HCT116 (cell line): ENCODE data around the gene NECTIN3. TPM values are rescaled to one million over a fixed set of nuclear protein-coding genes. Genes with fewer than 3 reads are reported as not detected.

Experiments
- ATAC-seq: fragments of 200-7000 bp; cut with Tn5 transposase; 2 replicates; pipeline ENCODE4 v1.9.1; 2020; ENCODE audit warnings: mild to moderate bottlenecking, moderate library complexity
- BruUV-seq: library from RNA; stranded (reverse); fragments of 400-500 nt; replicated peaks from 2 replicates; lab custom pipeline; 2021; lab: Mats Ljungman, UMichigan
- CTCF ChIA-PET: fragments of 300-600 bp; sonication (Branson Sonifier 250); formaldehyde crosslinking; loops from one replicate; lab custom pipeline; 2021; ENCODE audit warnings: antibody characterized with exemption; lab: Charles Lee
- POLR2A ChIA-PET: fragments of 300-600, 350-600 bp; sonication (Branson Sonifier 250); formaldehyde crosslinking; loops from one replicate; lab custom pipeline; 2021; ENCODE audit warnings: antibody characterized with exemption; lab: Charles Lee
- RAD21 ChIA-PET, 2 experiments: fragments of 300-600 bp; sonication (Branson Sonifier 250); formaldehyde crosslinking; loops; one replicate each; lab custom pipeline; 2023; ENCODE audit warnings: low total read pairs in 2 of 2; ENCODE audit not compliant: uncharacterized antibody in 2 of 2, unreplicated experiment in 2 of 2, low non-redundant PET in 1 of 2; lab: Charles Lee
- DNase-seq: peaks from one replicate; pipeline ENCODE4 v3.0.0-alpha.2; 2010; ENCODE audit warnings: low read depth, low spot score
- H2AFZ ChIP-seq: fragments of 200-600 bp; shearing (Covaris generic), sonication (generic); 2 replicates; pipeline ENCODE4 v1.6.1; 2017; ENCODE audit warnings: low read depth, mixed run types, mixed read lengths, antibody characterized with exemption, low read length; ENCODE audit not compliant: poor library complexity, severe bottlenecking
- H3K27ac ChIP-seq: 2 replicates; pipeline ENCODE4 v1.5.1; 2012; ENCODE audit warnings: low read depth, low read length
- H3K27me3 ChIP-seq: fragments of 200-600 bp; sonication (generic); 2 replicates; pipeline ENCODE4 v1.6.1; 2016; ENCODE audit warnings: mixed run types, low read length, mixed read lengths; ENCODE audit not compliant: insufficient read depth
- H3K36me3 ChIP-seq, 2 experiments: fragments of 200-500 bp in 1 of 2; fragments of 200-600 bp in 1 of 2; sonication (Bioruptor generic) in 1 of 2; sonication (generic) in 1 of 2; 2 replicates each; pipeline versions ENCODE4 v1.5.1 to v1.6.1; 2014 to 2016; ENCODE audit warnings: low read length in 2 of 2, inconsistent platforms in 1 of 2, mixed read lengths in 1 of 2, mixed run types in 1 of 2; ENCODE audit not compliant: insufficient read depth in 2 of 2, control insufficient read depth in 1 of 2
- H3K4me1 ChIP-seq, 2 experiments: fragments of 200-600 bp in 1 of 2; sonication (generic) in 1 of 2; 2 replicates each; pipeline versions ENCODE4 v1.5.1 to v1.6.1; 2012 to 2017; ENCODE audit warnings: low read length in 2 of 2, inconsistent platforms in 1 of 2, mild to moderate bottlenecking in 1 of 2, mixed read lengths in 1 of 2, mixed run types in 1 of 2, moderate library complexity in 1 of 2; ENCODE audit not compliant: insufficient read depth in 2 of 2, control insufficient read depth in 1 of 2
- H3K4me2 ChIP-seq: fragments of 200-600 bp; sonication (generic); 2 replicates; pipeline ENCODE4 v1.6.1; 2017; ENCODE audit warnings: mixed run types, low read length, mixed read lengths
- H3K4me3 ChIP-seq, 2 experiments: fragments of 200-600 bp in 1 of 2; sonication (generic) in 1 of 2; replicated peaks in 1 of 2; 2 replicates each; pipeline ENCODE4 v1.5.1; 2011 to 2016; ENCODE audit warnings: low read length in 2 of 2, control low read depth in 1 of 2, low read depth in 1 of 2, mild to moderate bottlenecking in 1 of 2, mixed read lengths in 1 of 2, mixed run types in 1 of 2
- H3K79me2 ChIP-seq: fragments of 200-600 bp; sonication (generic); 2 replicates; pipeline ENCODE4 v1.6.1; 2017; ENCODE audit warnings: mild to moderate bottlenecking, mixed run types, low read length, moderate library complexity, mixed read lengths; ENCODE audit not compliant: insufficient read depth
- H3K9ac ChIP-seq: fragments of 200-600 bp; sonication (generic); 2 replicates; pipeline ENCODE4 v1.6.1; 2016; ENCODE audit warnings: low read length, mixed read lengths
- H3K9me2 ChIP-seq: fragments of 200-600 bp; sonication (generic), shearing (Covaris generic); 2 replicates; pipeline ENCODE4 v1.6.1; 2017; ENCODE audit warnings: mixed run types, mild to moderate bottlenecking, moderate library complexity; ENCODE audit not compliant: insufficient read depth
- H3K9me3 ChIP-seq, 2 experiments: fragments of 200-500 bp in 1 of 2; fragments of 200-600 bp in 1 of 2; sonication (Bioruptor generic) in 1 of 2; sonication (generic) in 1 of 2; 2 replicates each; pipeline ENCODE4 v1.6.1; 2014 to 2017; ENCODE audit warnings: low read length in 2 of 2, mixed read lengths in 2 of 2, inconsistent platforms in 1 of 2, low read depth in 1 of 2, mild to moderate bottlenecking in 1 of 2, mixed run types in 1 of 2, moderate library complexity in 1 of 2; ENCODE audit not compliant: control insufficient read depth in 1 of 2, insufficient read depth in 1 of 2
- H4K20me1 ChIP-seq: fragments of 200-600 bp; sonication (generic), shearing (Covaris generic); 2 replicates; pipeline ENCODE4 v1.6.1; 2017; ENCODE audit warnings: mixed run types, mild to moderate bottlenecking, moderate library complexity; ENCODE audit not compliant: insufficient read depth
- ELF1 ChIP-seq: IDR thresholded peaks from 2 replicates; pipeline ENCODE4 v1.6.1; 2012; ENCODE audit warnings: low read depth, borderline replicate concordance
- EZH2 ChIP-seq: fragments of 200-600 bp; sonication (generic); IDR thresholded peaks from 2 replicates; pipeline ENCODE4 v1.6.1; 2017; ENCODE audit warnings: antibody characterized with exemption, mixed run types
- FOSL1 ChIP-seq: IDR thresholded peaks from 2 replicates; pipeline ENCODE4 v1.6.1; 2012; ENCODE audit warnings: low read depth
- POLR2A ChIP-seq: IDR thresholded peaks from 2 replicates; pipeline ENCODE4 v1.7.0; 2011; ENCODE audit warnings: borderline replicate concordance; ENCODE audit not compliant: insufficient read depth, insufficient read length; ENCODE audit errors: extremely low read depth
- POLR2AphosphoS5 ChIP-seq: IDR thresholded peaks from 2 replicates; pipeline ENCODE4 v1.6.1; 2011; ENCODE audit warnings: mild to moderate bottlenecking, low read depth, low read length, moderate library complexity
- SP1 ChIP-seq: IDR thresholded peaks from 2 replicates; pipeline ENCODE4 v1.6.1; 2012; ENCODE audit warnings: low read depth
- TCF7L2 ChIP-seq: IDR thresholded peaks from 2 replicates; pipeline ENCODE4 v1.7.0; 2011; ENCODE audit warnings: borderline replicate concordance, inconsistent platforms; ENCODE audit not compliant: insufficient read depth, insufficient read length; ENCODE audit errors: extremely low read depth
- ZFX ChIP-seq: fragments of 450-650 bp; IDR thresholded peaks from 2 replicates; pipeline ENCODE4 v1.6.1; 2017
- ZNF274 ChIP-seq: fragments of 200-500 bp; sonication (Bioruptor generic); IDR thresholded peaks from 2 replicates; pipeline ENCODE4 v1.6.1; 2014; ENCODE audit warnings: mild to moderate bottlenecking, low read depth, low read length, inconsistent platforms
- intact Hi-C: fragments of 100-400 bp; cut with micrococcal nuclease; formaldehyde crosslinking; loops from 2 replicates; pipeline ENCODE4 v1.10.0; 2022
- total RNA-seq: library from RNA; stranded (reverse); gene quantifications from one replicate; pipeline ENCODE4 v1.2.1, GENCODE V29; 2021; ENCODE audit not compliant: unreplicated experiment
- TF ChIP-seq, protein P1 (sequence below), 3 experiments: fragments of 200-600 bp in 1 of 3; sonication (generic) in 1 of 3; IDR thresholded peaks in 2 of 3; conservative IDR thresholded peaks in 1 of 3; 2 replicates each; pipeline ENCODE4 v1.5.1; 2012 to 2017; ENCODE audit warnings: low read depth in 2 of 3, low read length in 2 of 3, antibody characterized with exemption in 1 of 3, borderline replicate concordance in 1 of 3, control low read depth in 1 of 3, mild to moderate bottlenecking in 1 of 3, mixed read lengths in 1 of 3, mixed run types in 1 of 3, moderate library complexity in 1 of 3; ENCODE audit not compliant: insufficient read depth in 1 of 3
- TF ChIP-seq, protein P2 (sequence below): IDR thresholded peaks from 2 replicates; pipeline ENCODE4 v1.6.1; 2011; ENCODE audit warnings: mild to moderate bottlenecking, low read length, moderate library complexity; ENCODE audit not compliant: insufficient replicate concordance; ENCODE audit errors: extremely low read depth
- TF ChIP-seq, protein P3 (sequence below): IDR thresholded peaks from 2 replicates; pipeline ENCODE4 v1.6.1; 2012

NECTIN3 gene
- total RNA-seq, 1 experiment from 2014 or later = 93.6 TPM

DNA sequence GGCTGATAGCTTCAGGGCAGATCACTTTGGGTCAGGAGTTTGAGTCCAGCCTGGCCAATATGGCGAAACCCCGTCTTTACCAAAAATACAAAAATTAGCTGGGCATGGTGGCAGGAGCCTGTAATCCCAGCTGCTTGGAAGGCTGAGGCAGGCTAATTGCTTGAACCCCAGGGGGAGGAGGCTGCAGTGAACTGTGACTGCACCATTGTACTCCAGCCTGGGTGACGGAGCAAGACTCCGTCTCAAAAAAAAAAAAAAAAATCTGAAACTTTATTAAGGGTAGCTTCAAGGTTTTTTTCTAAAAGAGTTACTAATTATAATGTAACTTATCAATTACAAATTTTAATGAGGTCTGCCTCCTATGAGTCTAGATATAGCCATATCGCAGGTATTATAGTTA, 5.1 kb downstream of the NECTIN3 start:
- Histone ChIP-seq H3K79me2 (peaks cover 98% of the 10 kb centered on the region), H3K9me3 (no peaks in the 10 kb centered on the region), H3K27ac (peak overlapping the region; percentile 17; the same call in 1 of the 2 replicates), H2AFZ (no peak overlapping the region), H3K27me3 (no peaks in the 10 kb centered on the region), H3K4me2 (no peak overlapping the region), H3K9ac (no peak overlapping the region), H4K20me1 (no peaks in the 10 kb centered on the region), H3K9me2 (no peaks in the 10 kb centered on the region), H3K4me1 (peaks cover 37 to 80% of the 10 kb centered on the region in 2 experiments; a peak in 3 of 4 replicates), H3K4me3 (no peak overlapping the region), H3K36me3 (no peaks in the 10 kb centered on the region)
- no peak for DNase-seq
- TF ChIP-seq POLR2A = no peak
- TF ChIP-seq, protein P1, sequence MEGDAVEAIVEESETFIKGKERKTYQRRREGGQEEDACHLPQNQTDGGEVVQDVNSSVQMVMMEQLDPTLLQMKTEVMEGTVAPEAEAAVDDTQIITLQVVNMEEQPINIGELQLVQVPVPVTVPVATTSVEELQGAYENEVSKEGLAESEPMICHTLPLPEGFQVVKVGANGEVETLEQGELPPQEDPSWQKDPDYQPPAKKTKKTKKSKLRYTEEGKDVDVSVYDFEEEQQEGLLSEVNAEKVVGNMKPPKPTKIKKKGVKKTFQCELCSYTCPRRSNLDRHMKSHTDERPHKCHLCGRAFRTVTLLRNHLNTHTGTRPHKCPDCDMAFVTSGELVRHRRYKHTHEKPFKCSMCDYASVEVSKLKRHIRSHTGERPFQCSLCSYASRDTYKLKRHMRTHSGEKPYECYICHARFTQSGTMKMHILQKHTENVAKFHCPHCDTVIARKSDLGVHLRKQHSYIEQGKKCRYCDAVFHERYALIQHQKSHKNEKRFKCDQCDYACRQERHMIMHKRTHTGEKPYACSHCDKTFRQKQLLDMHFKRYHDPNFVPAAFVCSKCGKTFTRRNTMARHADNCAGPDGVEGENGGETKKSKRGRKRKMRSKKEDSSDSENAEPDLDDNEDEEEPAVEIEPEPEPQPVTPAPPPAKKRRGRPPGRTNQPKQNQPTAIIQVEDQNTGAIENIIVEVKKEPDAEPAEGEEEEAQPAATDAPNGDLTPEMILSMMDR (IDR thresholded peaks at IDR 0.05 in 2 of 3, conservative IDR thresholded peaks at IDR 0.05 in 1 of 3; ENCODE audit: borderline replicate concordance in 1 of 3, insufficient read depth in 1 of 3, low read depth in 2 of 3, low read length in 2 of 3) = no peak
- TF ChIP-seq ZFX = no peak
- intact Hi-C loops = loop anchor here (10.0 kb wide), 4 partner anchors 258 to 1272 kb away; no protein-coding TSS in a partner anchor
- POLR2A ChIA-PET = no interaction called here
- CTCF ChIA-PET = no interaction called here
- no TSS peak for BruUV-seq
- RAD21 ChIA-PET = no interaction called here
- ATAC-seq = no peak

DNA sequence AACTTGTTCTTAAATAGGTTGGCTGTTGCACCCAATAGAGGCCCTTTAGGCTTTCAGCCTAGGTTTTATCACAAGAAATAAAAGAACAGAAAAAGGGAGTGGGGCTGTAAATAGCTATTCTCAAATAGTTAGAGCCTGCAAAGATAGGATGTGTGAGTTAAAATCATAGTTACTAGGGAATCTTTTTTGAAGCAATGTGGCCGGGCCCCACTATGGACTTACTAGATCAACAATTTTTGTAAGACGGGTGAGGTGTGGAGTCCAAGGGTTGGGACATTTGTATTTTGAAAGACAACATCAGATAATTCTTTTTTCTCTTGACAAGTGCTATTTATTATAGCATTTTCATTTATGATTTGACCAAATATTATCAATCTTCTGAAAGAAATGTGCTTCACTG, 5.8 kb downstream of the NECTIN3 start:
- CTCF ChIA-PET = no interaction called here
- POLR2A ChIA-PET = no interaction called here
- Histone ChIP-seq H3K4me1 (peaks cover 40 to 80% of the 10 kb centered on the region in 2 experiments; a peak in 3 of 4 replicates), H3K9me2 (no peaks in the 10 kb centered on the region), H3K79me2 (peaks cover 100% of the 10 kb centered on the region), H2AFZ (no peak overlapping the region), H3K4me2 (peak overlapping the region; percentile 22; the same call in 1 of the 2 replicates), H3K9me3 (no peaks in the 10 kb centered on the region), H3K4me3 (no peak overlapping the region), H4K20me1 (no peaks in the 10 kb centered on the region), H3K27me3 (no peaks in the 10 kb centered on the region), H3K9ac (no peak overlapping the region), H3K27ac (peak overlapping the region; percentile 24; the same call in 1 of the 2 replicates), H3K36me3 (no peaks in the 10 kb centered on the region)
- DNase-seq = no peak
- BruUV-seq = no TSS peak
- ATAC-seq = no peak
- intact Hi-C loops = loop anchor here (10.0 kb wide), 4 partner anchors 257 to 1273 kb away; no protein-coding TSS in a partner anchor
- RAD21 ChIA-PET = interaction anchor here in 1 of 2 experiments (0.7 kb wide), 1 partner anchor 386 kb away, joined by 5 read pairs; no protein-coding TSS in a partner anchor
- TF ChIP-seq, protein P2, sequence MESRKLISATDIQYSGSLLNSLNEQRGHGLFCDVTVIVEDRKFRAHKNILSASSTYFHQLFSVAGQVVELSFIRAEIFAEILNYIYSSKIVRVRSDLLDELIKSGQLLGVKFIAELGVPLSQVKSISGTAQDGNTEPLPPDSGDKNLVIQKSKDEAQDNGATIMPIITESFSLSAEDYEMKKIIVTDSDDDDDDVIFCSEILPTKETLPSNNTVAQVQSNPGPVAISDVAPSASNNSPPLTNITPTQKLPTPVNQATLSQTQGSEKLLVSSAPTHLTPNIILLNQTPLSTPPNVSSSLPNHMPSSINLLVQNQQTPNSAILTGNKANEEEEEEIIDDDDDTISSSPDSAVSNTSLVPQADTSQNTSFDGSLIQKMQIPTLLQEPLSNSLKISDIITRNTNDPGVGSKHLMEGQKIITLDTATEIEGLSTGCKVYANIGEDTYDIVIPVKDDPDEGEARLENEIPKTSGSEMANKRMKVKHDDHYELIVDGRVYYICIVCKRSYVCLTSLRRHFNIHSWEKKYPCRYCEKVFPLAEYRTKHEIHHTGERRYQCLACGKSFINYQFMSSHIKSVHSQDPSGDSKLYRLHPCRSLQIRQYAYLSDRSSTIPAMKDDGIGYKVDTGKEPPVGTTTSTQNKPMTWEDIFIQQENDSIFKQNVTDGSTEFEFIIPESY = no peak
- no peak for TF ChIP-seq TCF7L2
- no peak for TF ChIP-seq SP1
- no peak for TF ChIP-seq FOSL1
- TF ChIP-seq POLR2AphosphoS5 = no peak
- TF ChIP-seq ZNF274 = no peak
- no peak for TF ChIP-seq EZH2
- TF ChIP-seq, protein P3, sequence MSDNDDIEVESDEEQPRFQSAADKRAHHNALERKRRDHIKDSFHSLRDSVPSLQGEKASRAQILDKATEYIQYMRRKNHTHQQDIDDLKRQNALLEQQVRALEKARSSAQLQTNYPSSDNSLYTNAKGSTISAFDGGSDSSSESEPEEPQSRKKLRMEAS = no peak
- TF ChIP-seq ELF1 = no peak
